CD8-positive, alpha-beta memory T cell (primary cell): ENCODE data around the gene VPS35L. TPM values are rescaled to one million over a fixed set of nuclear protein-coding genes. Genes with fewer than 3 reads are reported as not detected.

Experiments
- CTCF ChIA-PET: fragments of 350-600 bp; sonication (Branson Sonifier 250); formaldehyde crosslinking; loops from one replicate; lab custom pipeline; 2021; ENCODE audit warnings: antibody characterized with exemption; lab: Charles Lee
- POLR2A ChIA-PET: fragments of 350-600 bp; sonication (Branson Sonifier 250); formaldehyde crosslinking; loops from one replicate; lab custom pipeline; 2021; ENCODE audit warnings: antibody characterized with exemption; lab: Charles Lee
- DNase-seq, 5 donors: peaks; one replicate each; pipeline versions ENCODE4 v3.0.0 to v3.0.0-alpha.2; 2020 to 2022; ENCODE audit warnings: mixed read lengths in 1 of 5
- H3K27ac ChIP-seq: one replicate; pipeline ENCODE4 v1.7.0; 2013; ENCODE audit warnings: low read depth, mild to moderate bottlenecking, low read length, moderate library complexity
- H3K27me3 ChIP-seq: 2 replicates; pipeline ENCODE4 v1.7.0; 2013; ENCODE audit warnings: low read length, mild to moderate bottlenecking; ENCODE audit not compliant: insufficient read depth, poor library complexity, severe bottlenecking
- H3K36me3 ChIP-seq: 2 replicates; pipeline ENCODE4 v1.7.0; 2013; ENCODE audit warnings: mild to moderate bottlenecking, low read length, moderate library complexity; ENCODE audit not compliant: insufficient read depth
- H3K4me1 ChIP-seq: 2 replicates; pipeline ENCODE4 v1.7.0; 2013; ENCODE audit warnings: mild to moderate bottlenecking, low read length, moderate library complexity; ENCODE audit not compliant: insufficient read depth
- H3K4me3 ChIP-seq: 2 replicates; pipeline ENCODE4 v1.7.0; 2013; ENCODE audit warnings: mild to moderate bottlenecking, low read length
- H3K9me3 ChIP-seq: 2 replicates; pipeline ENCODE4 v1.7.0; 2013; ENCODE audit warnings: mild to moderate bottlenecking, low read length
- H3K27ac Mint-ChIP-seq, 8 donors: one replicate each; pipeline ENCODE4 v1.8.0; 2020 to 2021; ENCODE audit warnings: mixed read lengths in 8 of 8, mild to moderate bottlenecking in 6 of 8, inconsistent platforms in 3 of 8, moderate library complexity in 3 of 8
- H3K27me3 Mint-ChIP-seq, 2 donors: one replicate each; pipeline ENCODE4 v1.8.0; 2020 to 2021; ENCODE audit warnings: mixed read lengths in 2 of 2, mild to moderate bottlenecking in 1 of 2, moderate library complexity in 1 of 2
- H3K36me3 Mint-ChIP-seq, 3 donors: one replicate each; pipeline ENCODE4 v1.8.0; 2020 to 2021; ENCODE audit warnings: mixed read lengths in 3 of 3, inconsistent platforms in 1 of 3, mild to moderate bottlenecking in 1 of 3
- H3K4me1 Mint-ChIP-seq, 3 donors: one replicate each; pipeline ENCODE4 v1.8.0; 2020 to 2021; ENCODE audit warnings: mixed read lengths in 3 of 3, inconsistent platforms in 1 of 3, mild to moderate bottlenecking in 1 of 3
- H3K4me3 Mint-ChIP-seq, 7 donors: one replicate each; pipeline ENCODE4 v1.8.0; 2020 to 2021; ENCODE audit warnings: mixed read lengths in 7 of 7, mild to moderate bottlenecking in 6 of 7, moderate library complexity in 4 of 7, inconsistent platforms in 2 of 7
- H3K9me3 Mint-ChIP-seq, 5 donors: one replicate each; pipeline ENCODE4 v1.8.0; 2020 to 2022; ENCODE audit warnings: mixed read lengths in 5 of 5, mild to moderate bottlenecking in 3 of 5, moderate library complexity in 2 of 5, inconsistent platforms in 1 of 5
- polyA plus RNA-seq: library from polyadenylated mRNA; unstranded; fragments of 300-500 nt; fragmentation: Illumina TruSeq; gene quantifications from one replicate; pipeline ENCODE4 v1.2.3, GENCODE V29; 2021
- total RNA-seq, 2 experiments: library from RNA; stranded (reverse); gene quantifications; one replicate each; pipeline ENCODE4 v1.2.3, GENCODE V29; 2021

VPS35L gene
- total and polyA plus RNA-seq, 3 experiments from 2014 or later: 37.4 to 52.3 (median 40.2) TPM

- H3K4me3 Mint-ChIP-seq: peak overlapping the region in 2 of 7 donors; percentile 37 to 55
- no peak for DNase-seq
- peaks cover 19 to 30% (median 28%) of the 10 kb centered on the region in 3 donors for H3K4me1 Mint-ChIP-seq
- peaks cover 16 to 72% (median 30%) of the 10 kb centered on the region in 3 donors for H3K36me3 Mint-ChIP-seq
- Histone ChIP-seq H3K27ac (no peak overlapping the region), H3K36me3 (peaks cover 6% of the 10 kb centered on the region), H3K27me3 (no peaks in the 10 kb centered on the region), H3K4me3 (no peak overlapping the region), H3K4me1 (peaks cover 31% of the 10 kb centered on the region), H3K9me3 (peaks cover 4% of the 10 kb centered on the region)
- no peaks in the 10 kb centered on the region for H3K27me3 Mint-ChIP-seq
- ChIA-PET POLR2A (interaction anchor here (0.6 kb wide), 1 partner anchor 75 kb away, joined by 5 read pairs; no protein-coding TSS in a partner anchor), CTCF (no interaction called here)
- peak overlapping the region in 4 of 8 donors; percentile 36 to 66 (median 52) for H3K27ac Mint-ChIP-seq
- H3K9me3 Mint-ChIP-seq: peaks cover 0 to 7% (median 4%) of the 10 kb centered on the region in 5 donors
Measured at GRCh38 chr16:19689342-19689741, 133.8 kb downstream of the VPS35L start.

GRCh38 chr16:19690196-19690595 lies 134.7 kb downstream of the VPS35L start:
- H3K27me3 ChIP-seq: no peaks in the 10 kb centered on the region

GRCh38 chr16:19691161-19691711 lies 135.7 kb downstream of the VPS35L start:
- H3K4me1 Mint-ChIP-seq: peaks cover 29 to 42% (median 41%) of the 10 kb centered on the region in 3 donors
- Histone ChIP-seq H3K4me3 (no peak overlapping the region), H3K27me3 (no peaks in the 10 kb centered on the region), H3K9me3 (no peaks in the 10 kb centered on the region), H3K36me3 (no peaks in the 10 kb centered on the region), H3K4me1 (peaks cover 47% of the 10 kb centered on the region), H3K27ac (no peak overlapping the region)
- CTCF ChIA-PET: interaction anchor here (0.7 kb wide), 1 partner anchor 22 kb away, joined by 3 read pairs; no protein-coding TSS in a partner anchor
- POLR2A ChIA-PET: no interaction called here
- H3K4me3 Mint-ChIP-seq: peak overlapping the region in 1 of 7 donors; percentile 51
- no peak for DNase-seq
- no peaks in the 10 kb centered on the region for H3K9me3 Mint-ChIP-seq
- no peaks in the 10 kb centered on the region for H3K27me3 Mint-ChIP-seq
- peaks cover 4 to 56% (median 11%) of the 10 kb centered on the region in 3 donors for H3K36me3 Mint-ChIP-seq
- H3K27ac Mint-ChIP-seq: peak overlapping the region in 1 of 8 donors; percentile 68

More at GRCh38 chr16:19690196-19690595, 134.7 kb downstream of the VPS35L start:
- Mint-ChIP-seq H3K9me3 (peaks cover 0 to 4% (median under 1%) of the 10 kb centered on the region in 5 donors), H3K27ac (peak overlapping the region in 5 of 8 donors; percentile 36 to 87 (median 54)), H3K4me1 (peaks cover 23 to 34% (median 32%) of the 10 kb centered on the region in 3 donors), H3K4me3 (peak overlapping the region in 1 of 7 donors; percentile 81), H3K36me3 (peaks cover 10 to 66% (median 22%) of the 10 kb centered on the region in 3 donors), H3K27me3 (no peaks in the 10 kb centered on the region)
- POLR2A ChIA-PET: no interaction called here
- CTCF ChIA-PET: interaction anchor here (0.9 kb wide), 1 partner anchor 9 kb away, joined by 3 read pairs; no protein-coding TSS in a partner anchor
- Histone ChIP-seq H3K4me3 (no peak overlapping the region), H3K9me3 (peaks cover 3% of the 10 kb centered on the region), H3K27ac (no peak overlapping the region), H3K4me1 (peaks cover 37% of the 10 kb centered on the region), H3K36me3 (peaks cover 3% of the 10 kb centered on the region)
- no peak for DNase-seq

- Histone ChIP-seq H3K36me3 (peaks cover 4% of the 10 kb centered on the region), H3K9me3 (no peaks in the 10 kb centered on the region), H3K4me3 (no peak overlapping the region), H3K4me1 (peaks cover 57% of the 10 kb centered on the region), H3K27ac (no peak overlapping the region), H3K27me3 (no peaks in the 10 kb centered on the region)
- Mint-ChIP-seq H3K27ac (peak overlapping the region in 4 of 8 donors; percentile 8 to 58 (median 51)), H3K4me1 (peaks cover 42 to 54% (median 54%) of the 10 kb centered on the region in 3 donors), H3K4me3 (no peak overlapping the region), H3K9me3 (no peaks in the 10 kb centered on the region), H3K36me3 (peaks cover 0 to 43% (median 3%) of the 10 kb centered on the region in 3 donors), H3K27me3 (no peaks in the 10 kb centered on the region)
- POLR2A ChIA-PET: no interaction called here
- CTCF ChIA-PET: interaction anchor here (1.8 kb wide), 1 partner anchor 188 kb away, joined by 3 read pairs; no protein-coding TSS in a partner anchor
- DNase-seq: no peak
Measured at GRCh38 chr16:19694989-19695388, 139.5 kb downstream of the VPS35L start.

- Histone ChIP-seq H3K36me3 (peaks cover 4% of the 10 kb centered on the region), H3K9me3 (no peaks in the 10 kb centered on the region), H3K27ac (no peak overlapping the region), H3K27me3 (no peaks in the 10 kb centered on the region), H3K4me1 (peaks cover 47% of the 10 kb centered on the region), H3K4me3 (peak overlapping the region; percentile 44)
- ChIA-PET POLR2A (interaction anchor here (0.8 to 1.5 kb wide), 3 partner anchors 14 to 141 kb away, joined by 3 to 5 read pairs (median 4); partner anchors contain the start of genes IQCK, KNOP1 and VPS35L), CTCF (interaction anchor here (0.7 to 1.8 kb wide), 5 partner anchors 18 to 190 kb away, joined by 3 to 7 read pairs (median 4); partner anchors contain the start of gene GPRC5B)
- Mint-ChIP-seq H3K9me3 (no peaks in the 10 kb centered on the region), H3K4me3 (peak overlapping the region; percentile 34 to 87 (median 66)), H3K4me1 (peaks cover 40 to 53% (median 50%) of the 10 kb centered on the region in 3 donors), H3K27me3 (no peaks in the 10 kb centered on the region), H3K27ac (peak overlapping the region; percentile 78 to 95 (median 85)), H3K36me3 (peaks cover 4 to 50% (median 5%) of the 10 kb centered on the region in 3 donors)
- peak in 4 of 5 donors; percentile 8 to 62 (median 50) for DNase-seq
Measured at GRCh38 chr16:19696328-19696727, 140.8 kb downstream of the VPS35L start.

- ChIA-PET POLR2A (interaction anchor here (0.8 to 1.5 kb wide), 3 partner anchors 13 to 142 kb away, joined by 3 to 5 read pairs (median 4); partner anchors contain the start of genes IQCK, KNOP1 and VPS35L), CTCF (interaction anchor here (0.9 to 1.8 kb wide), 4 partner anchors 18 to 190 kb away, joined by 3 to 7 read pairs (median 4); partner anchors contain the start of gene GPRC5B)
- H3K36me3 ChIP-seq: peaks cover 4% of the 10 kb centered on the region
Measured at GRCh38 chr16:19696961-19697360, 141.5 kb downstream of the VPS35L start.

GRCh38 chr16:19697756-19698318 lies 142.3 kb downstream of the VPS35L start:
- no peaks in the 10 kb centered on the region for H3K27me3 Mint-ChIP-seq
- Histone ChIP-seq H3K27ac (no peak overlapping the region), H3K4me1 (peaks cover 47% of the 10 kb centered on the region), H3K4me3 (peak overlapping the region; percentile 13), H3K9me3 (no peaks in the 10 kb centered on the region), H3K27me3 (no peaks in the 10 kb centered on the region), H3K36me3 (peaks cover 7% of the 10 kb centered on the region)
- CTCF ChIA-PET: interaction anchor here (1.1 kb wide), 1 partner anchor 20 kb away, joined by 3 read pairs; the partner anchor contains the start of genes IQCK and KNOP1
- no peak for DNase-seq
- H3K9me3 Mint-ChIP-seq: no peaks in the 10 kb centered on the region
- H3K36me3 Mint-ChIP-seq: peaks cover 5 to 49% (median 8%) of the 10 kb centered on the region in 3 donors
- peaks cover 40 to 50% (median 46%) of the 10 kb centered on the region in 3 donors for H3K4me1 Mint-ChIP-seq
- H3K4me3 Mint-ChIP-seq: peak overlapping the region in 6 of 7 donors; percentile 15 to 66 (median 45)
- H3K27ac Mint-ChIP-seq: peak overlapping the region; percentile 20 to 93 (median 84)
- POLR2A ChIA-PET: no interaction called here

More at GRCh38 chr16:19696961-19697360, 141.5 kb downstream of the VPS35L start:
- Histone ChIP-seq H3K9me3 (no peaks in the 10 kb centered on the region), H3K27ac (no peak overlapping the region), H3K4me1 (peaks cover 47% of the 10 kb centered on the region), H3K27me3 (no peaks in the 10 kb centered on the region), H3K4me3 (peak overlapping the region; percentile 44)
- Mint-ChIP-seq H3K4me1 (peaks cover 40 to 50% (median 46%) of the 10 kb centered on the region in 3 donors), H3K9me3 (no peaks in the 10 kb centered on the region), H3K36me3 (peaks cover 4 to 49% (median 5%) of the 10 kb centered on the region in 3 donors), H3K4me3 (peak overlapping the region in 6 of 7 donors; percentile 51 to 87 (median 67)), H3K27ac (peak overlapping the region; percentile 78 to 95 (median 85)), H3K27me3 (no peaks in the 10 kb centered on the region)
- peak in 1 of 5 donors; percentile 12 for DNase-seq
